ENCODE data around the gene SPATA12. TPM values are rescaled to one million over a fixed set of nuclear protein-coding genes. Genes with fewer than 3 reads are reported as not detected.

Gene SPATA12
- total RNA-seq, 2 donors from 2014 or later = not detected

DNA sequence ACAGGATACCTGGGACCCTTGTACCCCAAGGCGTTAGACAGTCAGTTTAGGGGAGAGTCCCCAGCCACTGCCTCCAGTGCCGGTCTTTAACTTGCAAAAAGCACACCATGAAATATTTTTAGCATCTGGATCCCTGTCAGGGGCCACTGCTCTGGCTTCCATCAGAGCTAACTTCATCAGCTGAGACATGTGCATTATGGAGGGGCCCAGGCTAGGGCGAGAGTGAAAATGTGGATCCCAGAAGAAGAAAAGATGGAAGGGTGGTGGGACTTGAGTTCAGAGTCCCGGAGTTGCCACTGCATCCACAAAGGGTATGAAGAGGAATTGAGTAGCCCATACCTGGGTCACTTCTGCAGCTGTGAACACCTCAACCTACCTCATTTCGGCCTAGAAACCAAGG is 23.5 kb upstream of the SPATA12 start:
- DNase-seq (ENCODE audit: low spot score) = no peak
- Mint-ChIP-seq H3K36me3 (no peaks in the 10 kb centered on the region), H3K4me1 (ENCODE audit: low read depth in 2 of 2) (peaks cover 0 to 3% of the 10 kb centered on the region in 2 donors), H3K4me3 (no peak overlapping the region), H3K27me3 (peaks cover 6 to 30% of the 10 kb centered on the region in 2 donors), H3K9me3 (no peaks in the 10 kb centered on the region), H3K27ac (no peak overlapping the region)
- no peak for ATAC-seq

DNA sequence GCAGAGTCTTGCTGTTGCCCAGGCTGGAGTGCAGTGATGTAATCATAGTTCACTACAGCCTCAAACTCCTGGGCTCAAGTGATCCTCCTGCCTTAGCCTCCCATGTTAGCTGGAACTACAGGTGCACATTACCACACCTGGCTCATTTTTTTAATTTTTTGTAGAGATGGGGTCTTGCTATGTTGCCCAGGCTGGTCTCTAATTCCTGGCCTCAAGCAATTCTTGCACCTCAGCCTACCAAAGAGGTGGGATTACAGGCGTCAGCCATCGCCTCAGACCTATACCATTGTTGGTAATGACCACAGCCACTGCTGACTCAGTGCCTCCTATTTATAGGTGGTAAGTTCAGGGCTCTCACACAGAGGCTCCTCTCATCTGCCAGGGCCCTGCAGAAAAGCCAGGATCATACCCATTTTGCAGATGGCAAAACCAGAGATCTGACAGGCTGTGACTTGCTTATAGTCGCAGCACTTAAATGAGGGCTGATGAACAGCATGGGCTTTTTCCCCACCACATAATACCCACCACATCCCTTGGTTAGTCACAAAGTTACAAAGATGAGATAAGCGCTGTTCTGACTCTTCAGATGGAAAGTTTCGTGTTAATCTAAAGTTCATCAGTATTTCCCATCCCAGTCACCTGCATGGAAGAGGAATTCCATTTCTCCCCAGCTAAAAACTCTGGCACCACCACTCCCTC is 21.8 kb upstream of the SPATA12 start:
- H3K9me3 Mint-ChIP-seq = no peaks in the 10 kb centered on the region
- peaks cover 8 to 28% of the 10 kb centered on the region in 2 donors for H3K27me3 Mint-ChIP-seq
- no peak for DNase-seq (ENCODE audit: low spot score)
- H3K4me3 Mint-ChIP-seq = no peak overlapping the region
- no peaks in the 10 kb centered on the region for H3K36me3 Mint-ChIP-seq
- H3K4me1 Mint-ChIP-seq (ENCODE audit: low read depth in 2 of 2) = peaks cover 0 to 3% of the 10 kb centered on the region in 2 donors
- ATAC-seq = peak in 1 of 2 donors; percentile 52
- H3K27ac Mint-ChIP-seq = no peak overlapping the region

DNA sequence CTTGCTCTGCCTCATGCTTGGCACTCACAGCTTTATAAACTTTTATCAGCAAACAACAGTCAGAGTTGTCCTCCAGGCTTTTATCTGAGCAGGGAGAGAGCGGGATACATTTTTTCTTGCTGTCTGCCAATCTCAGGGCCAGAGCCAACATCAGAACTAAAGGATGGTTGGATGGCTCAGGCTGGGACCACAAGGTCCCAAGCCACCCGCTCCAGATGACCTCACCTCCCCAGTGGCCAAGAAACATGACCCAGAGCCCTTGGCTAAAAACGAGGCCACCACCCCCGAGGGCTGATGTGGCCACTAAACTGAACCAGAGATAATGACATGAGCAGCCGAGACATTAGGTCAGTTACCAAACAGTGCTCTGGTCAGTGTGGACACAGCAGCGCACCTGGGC is 18.8 kb upstream of the SPATA12 start:
- Mint-ChIP-seq H3K4me1 (ENCODE audit: low read depth in 2 of 2) (peaks cover 0 to 3% of the 10 kb centered on the region in 2 donors), H3K27ac (no peak overlapping the region), H3K9me3 (no peaks in the 10 kb centered on the region), H3K4me3 (no peak overlapping the region), H3K36me3 (no peaks in the 10 kb centered on the region), H3K27me3 (peaks cover 8 to 28% of the 10 kb centered on the region in 2 donors)
- ATAC-seq (no peak), DNase-seq (ENCODE audit: low spot score) (no peak)

DNA sequence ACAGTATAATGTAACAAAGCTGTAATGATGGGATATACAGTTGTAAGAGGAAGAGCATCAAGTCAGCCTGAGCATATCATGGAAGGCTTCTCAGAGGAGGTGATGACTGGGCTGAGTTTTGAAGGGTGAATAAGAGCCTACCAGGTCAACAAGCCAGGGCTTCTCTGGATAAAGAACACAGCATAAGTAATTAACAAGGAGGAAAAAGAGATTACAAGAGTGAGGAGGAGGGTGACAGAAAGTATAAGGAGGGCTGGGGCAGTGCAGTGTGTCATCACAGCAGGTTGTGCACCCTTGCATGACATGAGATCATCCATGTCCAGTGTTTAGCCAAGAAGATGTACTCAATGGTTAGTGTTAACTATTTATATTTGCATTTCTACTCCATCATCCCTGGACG is 16.9 kb upstream of the SPATA12 start:
- H3K36me3 Mint-ChIP-seq = no peaks in the 10 kb centered on the region
- peaks cover 0 to 3% of the 10 kb centered on the region in 2 donors for H3K4me1 Mint-ChIP-seq (ENCODE audit: low read depth in 2 of 2)
- DNase-seq (ENCODE audit: low spot score) (no peak), ATAC-seq (no peak)
- no peak overlapping the region for H3K27ac Mint-ChIP-seq
- peaks cover 12 to 35% of the 10 kb centered on the region in 2 donors for H3K27me3 Mint-ChIP-seq
- H3K9me3 Mint-ChIP-seq = no peaks in the 10 kb centered on the region
- H3K4me3 Mint-ChIP-seq = no peak overlapping the region

DNA sequence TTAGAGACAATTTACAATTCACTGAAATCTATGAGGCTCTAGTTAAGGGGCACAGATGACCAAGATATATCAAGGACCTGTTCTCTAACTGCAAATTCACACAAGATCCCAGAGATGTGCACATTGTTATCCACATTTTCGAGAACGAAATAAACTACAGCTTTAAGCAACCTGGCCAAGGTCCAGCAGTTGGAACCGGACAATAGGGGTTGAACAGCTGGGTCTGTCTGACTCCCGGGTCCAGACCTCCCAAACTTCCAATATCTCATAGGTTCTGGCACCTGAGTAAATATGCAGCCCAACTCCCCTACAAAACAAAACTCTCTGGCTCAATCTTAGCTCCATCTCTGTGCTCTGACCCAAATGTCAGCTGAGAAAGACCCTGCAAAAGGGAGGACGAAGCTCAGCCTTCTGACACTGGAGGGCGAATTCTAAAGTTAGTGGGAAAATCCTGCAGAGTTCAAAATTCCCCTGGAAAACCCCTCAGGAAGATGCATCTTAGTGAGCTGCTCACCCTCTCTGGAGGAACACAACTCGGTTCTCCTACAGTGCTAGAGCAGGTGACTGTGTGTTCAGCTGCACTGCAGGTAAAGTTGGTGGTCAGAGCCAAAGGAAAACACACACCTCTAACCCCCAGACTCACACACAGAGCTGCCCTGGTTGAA is 14.2 kb upstream of the SPATA12 start:
- Mint-ChIP-seq H3K36me3 (no peaks in the 10 kb centered on the region), H3K27ac (no peak overlapping the region), H3K4me1 (ENCODE audit: low read depth in 2 of 2) (no peaks in the 10 kb centered on the region), H3K9me3 (no peaks in the 10 kb centered on the region), H3K4me3 (no peak overlapping the region), H3K27me3 (peaks cover 6 to 14% of the 10 kb centered on the region in 2 donors)
- DNase-seq (ENCODE audit: low spot score) (no peak), ATAC-seq (no peak)

DNA sequence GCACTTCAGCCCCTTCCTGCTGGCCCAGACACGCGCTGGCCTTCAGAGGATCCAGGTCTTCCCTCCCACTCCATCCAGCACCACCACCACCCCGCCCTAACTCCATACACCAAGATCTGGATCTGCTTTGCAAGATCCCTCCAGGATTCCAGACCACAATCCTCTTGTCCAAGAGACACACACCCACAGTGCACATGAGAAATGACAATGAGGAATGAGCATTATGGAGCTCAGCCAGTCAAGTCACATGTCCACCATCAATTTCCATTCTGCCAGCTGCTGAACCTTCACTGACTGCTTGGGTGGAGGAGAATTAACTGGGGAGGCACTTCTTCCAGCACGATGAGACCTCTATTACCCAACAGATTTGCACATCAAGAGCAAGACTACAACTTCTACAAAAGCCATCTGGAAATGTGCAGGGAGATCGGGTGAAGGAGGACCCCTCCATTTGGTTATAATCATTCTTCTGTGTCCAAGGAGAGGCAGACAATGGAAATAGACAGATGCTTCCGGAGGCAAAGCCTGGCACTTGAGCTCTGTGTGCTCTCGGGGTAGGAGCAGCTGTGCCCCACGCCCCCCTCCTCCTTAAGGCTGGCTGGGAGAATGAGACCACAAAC is 12.3 kb upstream of the SPATA12 start:
- peaks cover 6 to 8% of the 10 kb centered on the region in 2 donors for H3K27me3 Mint-ChIP-seq
- ATAC-seq (no peak), DNase-seq (ENCODE audit: low spot score) (no peak)
- H3K4me3 Mint-ChIP-seq = no peak overlapping the region
- H3K36me3 Mint-ChIP-seq = no peaks in the 10 kb centered on the region
- no peaks in the 10 kb centered on the region for H3K9me3 Mint-ChIP-seq
- H3K4me1 Mint-ChIP-seq (ENCODE audit: low read depth in 2 of 2) = no peaks in the 10 kb centered on the region
- no peak overlapping the region for H3K27ac Mint-ChIP-seq

DNA sequence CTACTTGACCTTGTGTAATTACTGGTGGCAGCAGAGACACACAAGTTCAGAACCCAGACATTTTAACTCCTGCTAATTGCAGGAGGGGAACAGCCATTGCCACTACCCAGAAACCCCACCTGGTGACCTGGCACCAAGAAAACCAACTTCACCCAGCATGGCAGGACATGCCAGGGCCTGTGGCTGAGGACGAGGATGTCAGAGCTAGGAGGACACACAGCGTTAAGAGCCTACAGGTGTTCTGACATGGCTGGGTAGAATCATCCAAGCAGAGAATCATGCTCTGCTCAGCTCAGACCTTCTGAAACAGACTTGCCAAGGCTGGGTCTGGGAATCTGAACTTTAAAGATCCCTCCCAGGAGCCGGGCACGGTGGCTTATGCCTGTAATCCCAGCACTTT is 11.7 kb upstream of the SPATA12 start:
- DNase-seq (ENCODE audit: low spot score) (no peak), ATAC-seq (no peak)
- Mint-ChIP-seq H3K4me1 (ENCODE audit: low read depth in 2 of 2) (no peaks in the 10 kb centered on the region), H3K9me3 (no peaks in the 10 kb centered on the region), H3K27ac (no peak overlapping the region), H3K36me3 (no peaks in the 10 kb centered on the region), H3K27me3 (peaks cover 4 to 8% of the 10 kb centered on the region in 2 donors), H3K4me3 (no peak overlapping the region)

DNA sequence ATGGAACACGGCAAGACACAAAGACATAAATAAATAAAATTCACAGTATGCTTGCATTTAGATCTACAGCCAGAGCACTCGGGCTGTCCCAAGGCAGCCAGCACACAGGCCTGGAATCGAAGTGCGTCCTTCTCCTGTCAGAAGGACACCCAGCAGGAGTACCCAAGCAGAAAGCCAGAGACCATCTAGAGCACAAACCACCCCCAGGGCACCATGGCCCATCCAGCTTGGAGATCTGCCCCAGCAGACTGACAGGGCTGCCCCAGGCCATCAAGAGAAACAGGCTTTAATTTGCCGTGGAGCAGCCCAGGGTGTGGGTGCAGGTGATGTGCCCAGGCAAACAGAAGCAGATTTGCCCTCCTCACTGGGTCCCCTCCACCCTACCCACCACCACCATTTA is 7.8 kb upstream of the SPATA12 start:
- Mint-ChIP-seq H3K4me1 (ENCODE audit: low read depth in 2 of 2) (peaks cover 0 to 3% of the 10 kb centered on the region in 2 donors), H3K9me3 (no peaks in the 10 kb centered on the region), H3K27ac (no peak overlapping the region), H3K4me3 (no peak overlapping the region), H3K27me3 (peaks cover 4 to 7% of the 10 kb centered on the region in 2 donors), H3K36me3 (no peaks in the 10 kb centered on the region)
- DNase-seq (ENCODE audit: low spot score) = no peak
- ATAC-seq = no peak

DNA sequence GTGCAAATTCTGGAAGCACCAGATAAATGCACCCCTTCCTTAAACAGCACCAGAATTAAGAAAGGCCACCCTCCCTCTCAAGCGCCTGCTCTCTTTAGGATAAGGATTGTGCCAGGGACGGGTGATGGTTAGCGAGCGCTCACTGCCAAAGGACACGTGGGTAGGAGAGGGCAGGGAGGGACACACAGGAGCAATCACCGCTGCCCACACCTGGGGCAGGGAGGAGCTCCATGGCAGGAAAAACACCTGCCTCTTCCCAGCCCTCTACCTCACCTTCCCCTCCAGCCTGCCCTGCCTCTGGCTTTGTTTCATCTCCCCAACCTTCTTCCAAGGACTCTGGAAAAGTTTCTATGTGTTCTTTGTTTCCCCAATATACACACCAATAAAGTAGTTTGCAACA is 7.3 kb upstream of the SPATA12 start:
- Mint-ChIP-seq H3K27me3 (peaks cover 1 to 2% of the 10 kb centered on the region in 2 donors), H3K36me3 (no peaks in the 10 kb centered on the region), H3K9me3 (no peaks in the 10 kb centered on the region), H3K4me1 (ENCODE audit: low read depth in 2 of 2) (peaks cover 0 to 3% of the 10 kb centered on the region in 2 donors), H3K27ac (no peak overlapping the region), H3K4me3 (no peak overlapping the region)
- DNase-seq (ENCODE audit: low spot score) = no peak
- no peak for ATAC-seq

DNA sequence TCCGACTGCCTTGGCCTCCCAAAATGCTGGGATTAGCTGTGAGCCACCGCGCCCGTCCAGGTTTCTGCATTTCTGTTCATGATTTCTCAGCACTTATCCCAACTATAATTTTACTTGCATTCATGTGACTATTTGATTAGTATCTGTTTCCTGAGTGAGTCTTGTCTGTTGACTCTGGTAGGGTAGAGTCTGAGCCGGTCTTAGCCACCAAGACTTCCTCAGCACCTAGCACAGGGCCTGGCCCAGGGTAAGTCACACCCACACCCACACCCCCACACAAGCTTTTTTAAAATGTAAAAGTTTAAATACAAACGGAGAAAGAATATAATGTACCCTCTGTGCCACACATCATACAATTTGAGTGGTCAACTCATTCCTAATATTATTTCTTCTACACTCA is 3.1 kb upstream of the SPATA12 start:
- H3K4me3 Mint-ChIP-seq = no peak overlapping the region
- DNase-seq (ENCODE audit: low spot score) (no peak), ATAC-seq (no peak)
- H3K36me3 Mint-ChIP-seq = no peaks in the 10 kb centered on the region
- no peaks in the 10 kb centered on the region for H3K9me3 Mint-ChIP-seq
- H3K4me1 Mint-ChIP-seq (ENCODE audit: low read depth in 2 of 2) = peaks cover 0 to 3% of the 10 kb centered on the region in 2 donors
- H3K27me3 Mint-ChIP-seq = no peaks in the 10 kb centered on the region
- no peak overlapping the region for H3K27ac Mint-ChIP-seq

DNA sequence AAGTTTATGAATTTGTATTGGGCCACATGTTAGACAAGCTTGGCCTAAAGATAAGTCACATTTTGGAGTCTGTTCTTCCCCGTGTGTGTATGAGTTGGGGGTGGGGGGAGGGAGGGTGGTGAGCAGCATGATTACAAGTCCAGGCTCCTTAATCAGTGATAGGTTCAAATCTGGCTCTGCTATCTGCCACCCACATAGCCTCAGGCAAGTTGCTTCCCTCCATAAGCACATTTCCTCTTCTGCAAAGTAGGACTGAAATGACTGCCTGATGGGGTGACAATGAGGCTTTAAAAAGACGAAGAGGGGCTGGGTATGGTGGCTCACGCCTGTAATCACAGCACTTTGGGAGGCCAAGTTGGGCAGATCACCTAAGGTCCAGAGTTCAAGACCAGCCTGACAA is 1.1 kb upstream of the SPATA12 start:
- Mint-ChIP-seq H3K36me3 (no peaks in the 10 kb centered on the region), H3K27me3 (peaks cover 0 to 3% of the 10 kb centered on the region in 2 donors), H3K9me3 (no peaks in the 10 kb centered on the region), H3K27ac (no peak overlapping the region), H3K4me1 (ENCODE audit: low read depth in 2 of 2) (peaks cover 9 to 12% of the 10 kb centered on the region in 2 donors), H3K4me3 (no peak overlapping the region)
- DNase-seq (ENCODE audit: low spot score) (no peak), ATAC-seq (no peak)

DNA sequence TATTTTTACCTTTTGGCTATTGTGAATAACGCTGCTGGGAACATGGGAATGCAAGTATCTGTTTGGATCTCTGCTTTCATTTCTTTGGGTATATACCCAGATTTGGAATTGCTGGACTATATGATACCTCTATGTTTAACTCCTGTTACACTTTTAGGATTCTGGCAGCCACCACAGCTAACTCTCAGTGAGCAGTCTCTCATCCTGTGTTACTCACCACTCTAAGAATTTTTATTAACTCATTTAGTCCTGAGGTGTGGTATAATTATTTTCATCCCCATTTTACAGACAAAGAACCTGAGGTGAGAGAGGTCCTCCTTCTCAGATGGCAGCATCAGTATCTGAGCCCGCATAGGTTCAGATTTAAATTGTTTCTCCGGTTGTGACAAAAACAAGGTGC is 1.1 kb downstream of the SPATA12 start:
- H3K9me3 Mint-ChIP-seq = no peaks in the 10 kb centered on the region
- DNase-seq (ENCODE audit: low spot score) = no peak
- no peaks in the 10 kb centered on the region for H3K36me3 Mint-ChIP-seq
- no peak overlapping the region for H3K4me3 Mint-ChIP-seq
- H3K27ac Mint-ChIP-seq = no peak overlapping the region
- no peak for ATAC-seq
- H3K4me1 Mint-ChIP-seq (ENCODE audit: low read depth in 2 of 2) = peaks cover 9 to 12% of the 10 kb centered on the region in 2 donors
- peaks cover 0 to 3% of the 10 kb centered on the region in 2 donors for H3K27me3 Mint-ChIP-seq

DNA sequence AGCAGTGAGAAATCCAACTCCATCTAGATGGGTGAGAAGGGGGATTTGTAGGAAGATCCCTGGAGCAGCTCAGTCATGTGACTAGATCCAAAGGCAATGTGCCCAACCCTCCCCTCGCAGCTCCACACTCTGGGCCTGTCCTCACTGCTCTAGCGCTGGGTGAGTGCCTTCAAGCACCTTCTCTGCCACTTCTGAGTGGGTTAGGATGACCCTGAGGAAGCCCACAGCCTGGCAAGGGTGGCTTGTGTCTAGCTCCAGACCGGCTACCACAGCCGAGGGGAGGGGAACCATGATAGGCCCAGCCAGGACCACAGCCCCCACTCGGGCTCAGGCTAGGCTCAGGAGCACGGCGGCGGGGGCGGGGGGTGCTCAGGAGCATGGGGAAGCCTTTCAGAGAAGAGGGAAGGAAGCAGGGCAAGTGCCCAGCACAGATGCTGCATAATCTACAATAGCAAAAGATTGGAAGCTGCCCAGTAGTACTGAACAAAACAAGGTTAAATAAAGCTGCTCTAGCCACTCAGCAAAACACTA is 1.7 kb downstream of the SPATA12 start:
- Mint-ChIP-seq H3K4me3 (no peak overlapping the region), H3K36me3 (no peaks in the 10 kb centered on the region), H3K27me3 (peaks cover 0 to 3% of the 10 kb centered on the region in 2 donors), H3K9me3 (no peaks in the 10 kb centered on the region), H3K4me1 (ENCODE audit: low read depth in 2 of 2) (peaks cover 9 to 12% of the 10 kb centered on the region in 2 donors), H3K27ac (no peak overlapping the region)
- ATAC-seq = peak in 1 of 2 donors; percentile 28
- DNase-seq (ENCODE audit: low spot score) = no peak

DNA sequence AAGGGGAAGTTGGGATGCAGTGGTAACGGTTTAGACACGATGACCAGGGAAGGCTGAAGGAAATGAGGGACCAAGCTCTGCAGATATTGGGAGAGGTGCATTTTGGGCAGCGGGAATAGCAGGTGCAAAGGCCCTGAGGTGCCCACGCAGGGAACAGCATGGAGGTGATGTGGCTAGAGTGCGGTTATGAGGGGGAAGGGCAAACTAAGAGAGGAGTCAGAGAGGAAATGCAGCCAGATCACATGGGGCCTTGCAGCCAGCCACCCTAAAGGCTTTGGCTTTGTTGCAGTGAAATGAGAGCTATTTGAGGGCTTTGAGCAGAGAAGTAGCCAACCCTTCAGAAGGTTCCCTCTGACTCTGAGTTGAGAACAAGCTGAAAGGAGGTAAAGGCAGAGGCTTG is 2.6 kb downstream of the SPATA12 start:
- ATAC-seq (no peak), DNase-seq (ENCODE audit: low spot score) (no peak)
- H3K4me3 Mint-ChIP-seq = no peak overlapping the region
- no peaks in the 10 kb centered on the region for H3K9me3 Mint-ChIP-seq
- peaks cover 7 to 13% of the 10 kb centered on the region in 2 donors for H3K4me1 Mint-ChIP-seq (ENCODE audit: low read depth in 2 of 2)
- H3K27ac Mint-ChIP-seq = peak overlapping the region in 1 of 2 donors; percentile 12
- H3K36me3 Mint-ChIP-seq = no peaks in the 10 kb centered on the region
- peaks cover 0 to 3% of the 10 kb centered on the region in 2 donors for H3K27me3 Mint-ChIP-seq

All from natural killer cell treated with Interleukin-12 subunit alpha and Interleukin-12 subunit beta and Interleukin-15 and Interleukin-18, amount 100 ng/mL, for 72 hours (primary cell).